ENCODE results near the gene MYH10.

The MYH10 gene

GRCh38 chr17:8468980-8469379, 161.5 kb downstream of the MYH10 start:
- no peak for DNase-seq (ENCODE audit: low read depth)
- TF ChIP-seq CTCF (IDR thresholded peaks at IDR 0.05; ENCODE audit: insufficient read depth, low read depth, low read length, missing control alignments) = no peak
- H3K4me3 ChIP-seq (ENCODE audit: low read length) = no peak overlapping the region

GRCh38 chr17:8468127-8468526, 162.4 kb downstream of the MYH10 start:
- no peak for DNase-seq (ENCODE audit: low read depth)
- TF ChIP-seq CTCF (IDR thresholded peaks at IDR 0.05; ENCODE audit: insufficient read depth, low read depth, low read length, missing control alignments) = no peak
- no peak overlapping the region for H3K4me3 ChIP-seq (ENCODE audit: low read length)

- no peak overlapping the region for H3K4me3 ChIP-seq (ENCODE audit: low read length)
- no peak for TF ChIP-seq CTCF (IDR thresholded peaks at IDR 0.05; ENCODE audit: insufficient read depth, low read depth, low read length, missing control alignments)
- DNase-seq (ENCODE audit: low read depth) = no peak
These were observed 163.0 kb downstream of the MYH10 start for GRCh38 chr17:8467527-8467926.

GRCh38 chr17:8466873-8467272, 163.7 kb downstream of the MYH10 start:
- no peak overlapping the region for H3K4me3 ChIP-seq (ENCODE audit: low read length)
- DNase-seq (ENCODE audit: low read depth) = no peak
- no peak for TF ChIP-seq CTCF (IDR thresholded peaks at IDR 0.05; ENCODE audit: insufficient read depth, low read depth, low read length, missing control alignments)

GRCh38 chr17:8466456-8466855, 164.1 kb downstream of the MYH10 start:
- no peak for TF ChIP-seq CTCF (IDR thresholded peaks at IDR 0.05; ENCODE audit: insufficient read depth, low read depth, low read length, missing control alignments)
- H3K4me3 ChIP-seq (ENCODE audit: low read length) = no peak overlapping the region
- no peak for DNase-seq (ENCODE audit: low read depth)

- DNase-seq (ENCODE audit: low read depth) = no peak
- peak overlapping the region; percentile 23 for H3K4me3 ChIP-seq (ENCODE audit: low read length)
- TF ChIP-seq CTCF (IDR thresholded peaks at IDR 0.05; ENCODE audit: insufficient read depth, low read depth, low read length, missing control alignments) = no peak
These were observed 164.8 kb downstream of the MYH10 start for GRCh38 chr17:8465759-8466158.

GRCh38 chr17:8465356-8465755, 165.2 kb downstream of the MYH10 start:
- peak; percentile 77 for DNase-seq (ENCODE audit: low read depth)
- no peak for TF ChIP-seq CTCF (IDR thresholded peaks at IDR 0.05; ENCODE audit: insufficient read depth, low read depth, low read length, missing control alignments)
- H3K4me3 ChIP-seq (ENCODE audit: low read length) = peak overlapping the region; percentile 23

Measured in epithelial cell of esophagus (primary cell).